Activated B cell treated with CpG ODN at 0.5 μM for 24 hours (primary cell): ENCODE results near the gene HSD11B2. TPM values are rescaled to one million over a fixed set of nuclear protein-coding genes. Genes with fewer than 3 reads are reported as not detected.

Experiments used
- ATAC-seq: fragments of 200-7000 bp; cut with Tn5 transposase; one replicate; pipeline ENCODE4 v1.10.0; 2021; ENCODE audit warnings: low read depth, mild to moderate bottlenecking, moderate library complexity
- CTCF ChIA-PET: fragments of 350-600 bp; sonication (Branson Sonifier 250); formaldehyde crosslinking; loops from one replicate; lab custom pipeline; 2021; ENCODE audit warnings: antibody characterized with exemption; lab: Charles Lee
- POLR2A ChIA-PET: fragments of 350-600 bp; sonication (Branson Sonifier 250); formaldehyde crosslinking; loops from one replicate; lab custom pipeline; 2021; ENCODE audit warnings: antibody characterized with exemption; lab: Charles Lee
- DNase-seq: peaks from one replicate; pipeline ENCODE4 v3.0.0; 2022
- H3K27ac Mint-ChIP-seq: one replicate; pipeline ENCODE4 v1.8.0; 2020; ENCODE audit warnings: mixed read lengths
- H3K27me3 Mint-ChIP-seq: one replicate; pipeline ENCODE4 v1.8.0; 2021; ENCODE audit warnings: mixed read lengths
- H3K36me3 Mint-ChIP-seq: one replicate; pipeline ENCODE4 v1.8.0; 2021; ENCODE audit warnings: low read depth, mixed read lengths
- H3K4me1 Mint-ChIP-seq: one replicate; pipeline ENCODE4 v1.8.0; 2021; ENCODE audit warnings: mixed read lengths
- H3K4me3 Mint-ChIP-seq: one replicate; pipeline ENCODE4 v1.8.0; 2020; ENCODE audit warnings: mild to moderate bottlenecking, mixed read lengths
- H3K9me3 Mint-ChIP-seq: one replicate; pipeline ENCODE4 v1.8.0; 2020; ENCODE audit warnings: mixed read lengths
- intact Hi-C: fragments of 100-400 bp; cut with micrococcal nuclease; formaldehyde crosslinking; loops from one replicate; pipeline ENCODE4 v1.15.1; 2024
- total RNA-seq: library from RNA; stranded (reverse); gene quantifications from 2 replicates; pipeline ENCODE4 v1.2.3, GENCODE V29; 2022
- TF ChIP-seq, protein P1 (sequence below): fragments of 200-600 bp; IDR thresholded peaks from one replicate; pipeline ENCODE4 v1.8.0; 2022; ENCODE audit warnings: antibody characterized with exemption, mild to moderate bottlenecking

HSD11B2 gene
- total RNA-seq, 1 donor from 2014 or later: 0.49 TPM

DNA sequence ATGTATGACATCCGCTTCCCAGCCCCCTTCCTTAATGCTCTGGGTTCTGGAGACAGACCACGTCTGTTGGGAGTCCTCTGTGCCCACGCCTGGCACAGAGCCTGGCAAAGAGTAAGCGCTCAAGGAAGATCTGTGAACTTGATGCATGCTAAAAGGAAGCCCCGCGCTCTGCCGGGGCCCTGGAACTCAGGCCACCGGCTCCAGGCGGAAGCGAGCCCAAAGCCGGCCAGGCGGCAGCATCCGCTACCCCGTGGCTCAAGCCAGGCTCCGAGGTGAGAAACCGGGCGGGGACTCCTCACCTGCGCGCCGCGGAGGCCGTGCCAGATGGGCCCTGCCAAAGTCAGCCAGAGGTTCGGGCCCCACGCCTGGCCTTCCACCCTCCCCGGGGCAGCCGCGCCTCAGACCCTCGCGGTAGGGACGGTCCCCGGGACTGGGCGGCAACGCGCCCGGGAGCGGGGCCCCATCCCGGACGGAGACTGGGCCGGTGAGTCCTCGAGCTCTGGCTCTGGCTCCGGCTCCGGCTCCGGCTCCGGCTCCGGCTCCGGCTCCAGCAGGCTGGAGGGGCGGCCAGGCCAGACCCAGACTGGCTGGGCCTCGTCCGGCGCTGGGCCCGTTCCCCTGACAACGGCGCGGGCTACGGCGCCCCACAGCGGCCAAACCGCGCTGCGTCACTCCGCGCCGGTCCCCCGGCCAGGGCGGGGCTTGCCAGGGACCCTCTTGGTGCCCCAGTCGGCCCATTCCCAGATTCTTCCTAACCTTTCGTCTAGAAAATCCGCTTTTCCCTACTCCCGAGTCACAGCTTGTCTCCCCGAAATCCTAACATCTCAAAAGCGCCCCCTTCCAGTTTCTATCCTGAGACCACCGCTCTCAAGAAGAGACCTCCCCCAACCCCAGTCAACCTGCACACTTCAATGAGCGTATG, 14.8 kb upstream of the HSD11B2 start, which contains the start of gene ZDHHC1:
Gene ZDHHC1, minus strand, starts transcription at position 606 of the 922 bp plus-strand sequence. CDS start 8,702 bp downstream, outside the sequence.
- intact Hi-C loops: loop anchor here (5.0 kb wide), 2 partner anchors 69 to 439 kb away; no protein-coding TSS in a partner anchor
- TF ChIP-seq, protein P1, sequence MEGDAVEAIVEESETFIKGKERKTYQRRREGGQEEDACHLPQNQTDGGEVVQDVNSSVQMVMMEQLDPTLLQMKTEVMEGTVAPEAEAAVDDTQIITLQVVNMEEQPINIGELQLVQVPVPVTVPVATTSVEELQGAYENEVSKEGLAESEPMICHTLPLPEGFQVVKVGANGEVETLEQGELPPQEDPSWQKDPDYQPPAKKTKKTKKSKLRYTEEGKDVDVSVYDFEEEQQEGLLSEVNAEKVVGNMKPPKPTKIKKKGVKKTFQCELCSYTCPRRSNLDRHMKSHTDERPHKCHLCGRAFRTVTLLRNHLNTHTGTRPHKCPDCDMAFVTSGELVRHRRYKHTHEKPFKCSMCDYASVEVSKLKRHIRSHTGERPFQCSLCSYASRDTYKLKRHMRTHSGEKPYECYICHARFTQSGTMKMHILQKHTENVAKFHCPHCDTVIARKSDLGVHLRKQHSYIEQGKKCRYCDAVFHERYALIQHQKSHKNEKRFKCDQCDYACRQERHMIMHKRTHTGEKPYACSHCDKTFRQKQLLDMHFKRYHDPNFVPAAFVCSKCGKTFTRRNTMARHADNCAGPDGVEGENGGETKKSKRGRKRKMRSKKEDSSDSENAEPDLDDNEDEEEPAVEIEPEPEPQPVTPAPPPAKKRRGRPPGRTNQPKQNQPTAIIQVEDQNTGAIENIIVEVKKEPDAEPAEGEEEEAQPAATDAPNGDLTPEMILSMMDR: no peak
- H3K27ac Mint-ChIP-seq: peak within 1 kb of the TSS; percentile 59
- H3K9me3 Mint-ChIP-seq: no peaks in the 10 kb centered on the region
- ATAC-seq (peak; percentile 97), DNase-seq (peak; percentile 73)
- CTCF ChIA-PET: interaction anchor here (0.9 to 2.1 kb wide), 4 partner anchors 9 to 156 kb away, joined by 3 to 5 read pairs (median 3); no protein-coding TSS in a partner anchor
- peaks cover 8% of the 10 kb centered on the region for H3K4me1 Mint-ChIP-seq
- no peaks in the 10 kb centered on the region for H3K36me3 Mint-ChIP-seq
- POLR2A ChIA-PET: no interaction called here
- peaks cover 10% of the 10 kb centered on the region for H3K27me3 Mint-ChIP-seq
- H3K4me3 Mint-ChIP-seq: peak within 1 kb of the TSS; percentile 85

DNA sequence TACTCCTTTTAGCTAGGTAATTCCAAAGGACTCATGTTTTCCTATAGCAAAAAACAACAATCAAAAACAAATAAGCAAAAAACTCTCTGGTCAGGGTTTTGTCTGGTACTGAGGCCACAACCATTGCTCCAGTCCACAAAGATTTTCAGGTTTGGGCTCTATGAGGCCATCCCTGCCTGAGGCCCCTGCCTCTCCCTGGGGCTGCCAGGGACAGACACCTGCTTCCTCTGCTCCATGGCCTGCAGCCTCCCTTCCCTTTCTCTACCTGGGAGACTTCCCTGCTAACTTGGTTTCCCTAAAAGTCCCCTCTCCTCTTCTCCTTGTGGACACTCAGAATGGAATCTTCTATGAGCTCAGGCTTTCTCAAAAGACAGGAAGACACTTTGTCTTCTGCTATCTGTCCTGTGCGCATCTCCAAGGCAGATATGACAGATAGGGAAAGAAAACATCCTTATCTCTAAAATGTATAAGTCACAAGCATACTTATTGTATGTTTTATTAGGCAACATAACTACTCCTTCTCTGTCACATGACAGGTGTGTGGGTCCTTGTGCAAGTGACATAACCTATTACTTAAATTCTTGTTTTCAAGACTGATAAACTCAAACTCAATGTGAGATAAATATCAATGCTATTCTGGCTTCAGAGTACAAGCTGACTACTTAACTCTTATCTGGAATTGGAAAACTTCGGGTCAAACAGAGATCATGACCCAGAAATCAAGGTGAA, 13.4 kb upstream of the HSD11B2 start:
- Mint-ChIP-seq H3K27me3 (peaks cover 10% of the 10 kb centered on the region), H3K27ac (no peak overlapping the region), H3K9me3 (no peaks in the 10 kb centered on the region), H3K36me3 (no peaks in the 10 kb centered on the region), H3K4me1 (peaks cover 8% of the 10 kb centered on the region), H3K4me3 (peak overlapping the region; percentile 52)
- intact Hi-C loops: loop anchor here (5.0 kb wide), 2 partner anchors 70 to 440 kb away; no protein-coding TSS in a partner anchor
- ChIA-PET POLR2A (interaction anchor here (0.6 kb wide), 1 partner anchor 14 kb away, joined by 4 read pairs; the partner anchor contains the start of gene HSD11B2), CTCF (interaction anchor here (1.1 to 2.1 kb wide), 2 partner anchors 10 to 157 kb away, joined by 3 to 5 read pairs; no protein-coding TSS in a partner anchor)
- DNase-seq (no peak), ATAC-seq (no peak)
- TF ChIP-seq, protein P1: no peak

DNA sequence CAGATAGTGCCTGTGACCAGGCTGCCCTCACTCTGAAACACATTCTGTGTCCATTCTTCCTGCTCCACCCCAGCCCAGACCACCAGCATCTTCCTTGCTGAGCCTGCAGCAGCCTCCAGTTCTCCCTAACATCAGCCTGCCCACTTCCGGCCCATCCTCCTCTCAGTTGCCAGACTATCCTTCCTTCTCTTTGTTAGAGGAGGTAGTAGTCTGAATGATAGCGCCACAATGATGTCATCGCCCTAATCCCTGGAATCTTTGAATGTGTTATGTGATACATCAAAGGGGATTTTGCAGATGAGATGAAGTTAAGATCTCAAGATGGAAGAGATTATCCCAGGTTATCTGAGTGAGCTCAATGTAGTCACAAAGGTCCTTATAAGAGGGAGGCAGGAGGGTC, 11.4 kb upstream of the HSD11B2 start:
- Mint-ChIP-seq H3K4me1 (peaks cover 8% of the 10 kb centered on the region), H3K27ac (no peak overlapping the region)
- POLR2A ChIA-PET: interaction anchor here (0.6 kb wide), 1 partner anchor 62 kb away, joined by 4 read pairs; the partner anchor contains the start of gene ATP6V0D1

DNA sequence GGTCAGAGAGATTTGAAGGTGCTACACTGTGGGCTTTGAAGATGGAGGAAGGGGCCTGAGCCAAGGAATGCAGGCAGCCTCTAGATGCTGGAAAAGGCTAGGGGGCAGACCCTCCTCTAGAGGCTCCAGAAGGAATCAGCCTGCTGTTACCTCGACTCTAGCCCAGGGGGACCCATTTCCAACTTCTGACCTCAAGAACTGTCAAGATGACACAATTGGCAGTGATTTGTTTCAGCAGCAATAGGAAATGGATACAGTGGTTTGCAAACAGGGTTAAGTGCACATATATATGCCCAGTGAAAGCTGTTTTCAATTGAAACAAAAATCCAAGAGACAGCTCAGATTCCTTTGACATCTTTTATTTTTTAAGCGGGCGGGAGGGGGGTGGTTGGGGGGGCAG, 11.0 kb upstream of the HSD11B2 start:
- ChIA-PET CTCF (no interaction called here), POLR2A (interaction anchor here (0.6 kb wide), 1 partner anchor 61 kb away, joined by 4 read pairs; the partner anchor contains the start of gene ATP6V0D1)
- Mint-ChIP-seq H3K4me3 (no peak overlapping the region), H3K9me3 (no peaks in the 10 kb centered on the region), H3K27me3 (peaks cover 16% of the 10 kb centered on the region), H3K27ac (no peak overlapping the region), H3K4me1 (peaks cover 8% of the 10 kb centered on the region), H3K36me3 (no peaks in the 10 kb centered on the region)
- TF ChIP-seq, protein P1: no peak
- no peak for ATAC-seq
- intact Hi-C loops: loop anchor here (5.0 kb wide), 2 partner anchors 73 to 443 kb away; no protein-coding TSS in a partner anchor
- no peak for DNase-seq

More for the DNA sequence above, 11.4 kb upstream of the HSD11B2 start:
- intact Hi-C loops: loop anchor here (5.0 kb wide), 2 partner anchors 72 to 442 kb away; no protein-coding TSS in a partner anchor
- H3K36me3 Mint-ChIP-seq: no peaks in the 10 kb centered on the region
- no peak for ATAC-seq
- H3K27me3 Mint-ChIP-seq: peaks cover 16% of the 10 kb centered on the region
- no peaks in the 10 kb centered on the region for H3K9me3 Mint-ChIP-seq
- no peak for DNase-seq
- TF ChIP-seq, protein P1: no peak
- no peak overlapping the region for H3K4me3 Mint-ChIP-seq
- CTCF ChIA-PET: no interaction called here
